Ovary (tissue), 9 donors: ENCODE measurements around the gene MYO15B. TPM values are rescaled to one million over a fixed set of nuclear protein-coding genes. Genes with fewer than 3 reads are reported as not detected.

ENCODE experiments used
- DNase-seq, 5 donors: peaks; one replicate each; pipeline ENCODE4 v3.0.0-alpha.2; 2019 to 2020
- H3K27ac ChIP-seq, 2 donors: fragments of 200-600 bp; one replicate each; pipeline versions ENCODE4 v1.5.1 to v1.8.0; 2019 to 2022
- H3K27me3 ChIP-seq: fragments of 200-600 bp; one replicate; pipeline ENCODE4 v1.8.0; 2022
- H3K36me3 ChIP-seq: fragments of 200-600 bp; sonication (generic); one replicate; pipeline ENCODE4 v1.5.1; 2019
- H3K4me1 ChIP-seq: one replicate; pipeline ENCODE4 v1.8.1; 2013; ENCODE audit warnings: mild to moderate bottlenecking, moderate library complexity; ENCODE audit not compliant: insufficient read depth
- H3K4me3 ChIP-seq: fragments of 200-600 bp; sonication (generic); one replicate; pipeline ENCODE4 v1.5.1; 2017
- H3K9me3 ChIP-seq, 2 donors: fragments of 200-600 bp in 1 of 2; sonication (generic) in 1 of 2; one replicate each; pipeline versions ENCODE4 v1.5.1 to v1.8.1; 2013 to 2019; ENCODE audit warnings: mild to moderate bottlenecking in 1 of 2, moderate library complexity in 1 of 2
- CTCF ChIP-seq, 3 donors: fragments of 450-650 bp in 2 of 3; fragments of 200-600 bp in 1 of 3; IDR thresholded peaks; one replicate each; pipeline versions ENCODE4 v1.5.1 to v1.8.0; 2016 to 2022; ENCODE audit warnings: antibody characterized with exemption in 3 of 3, mild to moderate bottlenecking in 1 of 3
- EP300 ChIP-seq: sonication (generic); formaldehyde crosslinking; IDR thresholded peaks from one replicate; pipeline ENCODE4 v1.6.1; 2017; ENCODE audit warnings: antibody characterized with exemption
- POLR2A ChIP-seq: fragments of 450-650 bp; IDR thresholded peaks from one replicate; pipeline ENCODE4 v1.6.1; 2017; ENCODE audit warnings: antibody characterized with exemption, mild to moderate bottlenecking, moderate library complexity
- WGBS, 3 donors: extraction: QIAGEN DNeasy Blood & Tissue Kit in 1 of 3; methylation state at CpG; one replicate each; pipeline versions ENCODE4 v1.1.5 to v1.1.7; 2013 to 2017; 5-methylcytosine and 5-hydroxymethylcytosine counted together
- intact Hi-C, 4 donors: fragments of 100-400 bp; cut with DNase I; formaldehyde crosslinking; loops; one replicate each; pipeline versions ENCODE4 v1.11.0 to v1.15.1; 2022 to 2023
- polyA plus RNA-seq, 2 donors: library from polyadenylated mRNA; stranded (reverse); fragments of 200-250 nt in 1 of 2; fragments of 350-450 nt in 1 of 2; fragmentation: Illumina TruSeq in 1 of 2; extraction: RNeasy Lipid Tissue Mini Kit (QIAGEN cat#74804) in 1 of 2; gene quantifications; one replicate each; pipeline ENCODE4 v1.2.3, GENCODE V29; 2013 to 2014
- total RNA-seq, 7 donors: library from RNA; depleted of rRNA in 2 of 7; stranded (reverse); fragments of >200 nt in 2 of 7; fragmentation: NEBNext Ultra II Directional in 3 of 7; extraction: Animal tissue kit (Norgen Biotek cat#: 25700) in 3 of 7; gene quantifications; one replicate each; pipeline versions ENCODE4 v1.1.0 to v1.2.4, GENCODE V29; 2016 to 2023
- donor health status: DM: no; HTN: no; CAD: no; lungs with moderate emphysema.
- donor health status: DM: no; HTN: no; CAD: no.
- donor health status: Bipolar disorder and iron deficiency.
- donor health status: DM: yes; HTN: yes; CAD: no.
- donor health status: DM: no; HTN: no; CAD: no.
- donor health status: DM: yes; HTN: yes; CAD: no.

Gene MYO15B
- total and polyA plus RNA-seq, 9 donors = 31.0 to 383 (median 238) TPM

DNA sequence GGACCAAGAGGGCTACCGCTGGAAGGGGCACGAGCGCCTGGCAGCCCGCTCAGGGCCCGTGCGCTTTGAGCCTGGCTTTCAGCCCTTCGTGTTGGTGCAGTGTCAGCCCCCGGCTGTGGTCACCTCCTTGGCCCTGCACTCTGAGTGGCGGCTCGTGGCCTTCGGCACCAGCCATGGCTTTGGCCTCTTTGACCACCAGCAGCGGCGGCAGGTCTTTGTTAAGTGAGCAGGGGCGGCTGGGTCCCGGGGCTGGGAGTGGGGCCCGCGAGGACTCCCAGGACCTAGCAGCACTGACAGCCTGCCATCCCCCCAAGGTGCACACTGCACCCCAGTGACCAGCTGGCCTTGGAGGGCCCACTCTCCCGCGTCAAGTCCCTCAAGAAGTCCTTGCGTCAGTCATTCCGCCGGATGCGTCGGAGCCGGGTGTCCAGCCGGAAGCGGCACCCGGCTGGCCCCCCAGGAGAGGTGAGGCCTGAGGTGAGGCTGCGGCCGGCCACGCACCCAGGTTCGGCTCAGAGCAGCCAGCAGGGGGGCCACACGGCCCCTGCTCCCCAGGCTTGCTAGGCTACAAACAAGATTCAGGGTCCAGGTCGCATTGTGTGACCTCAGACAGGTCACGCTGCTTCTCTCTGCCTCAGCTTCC, 17.4 kb upstream of the MYO15B start:
- H3K9me3 ChIP-seq = no peaks in the 10 kb centered on the region
- no peaks in the 10 kb centered on the region for H3K4me1 ChIP-seq
- no peaks in the 10 kb centered on the region for H3K36me3 ChIP-seq
- intact Hi-C loops = no loop called here
- no peak overlapping the region for H3K27ac ChIP-seq
- TF ChIP-seq CTCF (IDR thresholded peaks at IDR 0.05) (no peak), EP300 (no peak), POLR2A (no peak)
- H3K4me3 ChIP-seq = no peak overlapping the region
- DNase-seq = no peak
- WGBS, 3 donors = 90 to 91% (median 91%) methylated on average over 35 of the region's 35 CpGs
- H3K27me3 ChIP-seq = no peaks in the 10 kb centered on the region

- 92 to 97% (median 93%) methylated on average over 11 of the region's 11 CpGs for WGBS, 3 donors
- TF ChIP-seq EP300 = no peak
- no peak for TF ChIP-seq CTCF (IDR thresholded peaks at IDR 0.05)
- TF ChIP-seq POLR2A = no peak
- no peak overlapping the region for H3K27ac ChIP-seq
- intact Hi-C loops = no loop called here
- no peaks in the 10 kb centered on the region for H3K27me3 ChIP-seq
- H3K36me3 ChIP-seq = no peaks in the 10 kb centered on the region
- no peak for DNase-seq
- H3K4me3 ChIP-seq = no peak overlapping the region
- no peaks in the 10 kb centered on the region for H3K9me3 ChIP-seq
- no peaks in the 10 kb centered on the region for H3K4me1 ChIP-seq
These were observed 16.8 kb upstream of the MYO15B start for GRCh38 chr17:75570772-75571171.

- no peak overlapping the region for H3K27ac ChIP-seq
- intact Hi-C loops = no loop called here
- no peak for TF ChIP-seq EP300
- no peak for TF ChIP-seq CTCF (IDR thresholded peaks at IDR 0.05)
- TF ChIP-seq POLR2A = no peak
- H3K4me3 ChIP-seq = no peak overlapping the region
- H3K27me3 ChIP-seq = no peaks in the 10 kb centered on the region
- no peaks in the 10 kb centered on the region for H3K4me1 ChIP-seq
- DNase-seq = no peak
- no peaks in the 10 kb centered on the region for H3K9me3 ChIP-seq
- H3K36me3 ChIP-seq = no peaks in the 10 kb centered on the region
- 82 to 91% (median 85%) methylated on average over 15 of the region's 15 CpGs for WGBS, 3 donors
These were observed 16.3 kb upstream of the MYO15B start for GRCh38 chr17:75571197-75571884.

GRCh38 chr17:75571885-75572215, 15.8 kb upstream of the MYO15B start:
- intact Hi-C loops = no loop called here
- TF ChIP-seq CTCF (IDR thresholded peaks at IDR 0.05) (no peak), POLR2A (no peak), EP300 (no peak)

More at GRCh38 chr17:75571885-75572215, 15.8 kb upstream of the MYO15B start:
- WGBS, 3 donors = 92 to 96% (median 95%) methylated on average over 16 of the region's 16 CpGs
- Histone ChIP-seq H3K9me3 (no peaks in the 10 kb centered on the region), H3K4me1 (no peaks in the 10 kb centered on the region), H3K27me3 (no peaks in the 10 kb centered on the region), H3K4me3 (no peak overlapping the region), H3K27ac (no peak overlapping the region), H3K36me3 (no peaks in the 10 kb centered on the region)
- no peak for DNase-seq
